ENCODE results near the gene XYLT2.
"Not testable (repeated sequence)": the region's sequence is repeated elsewhere in the genome, so short reads cannot be mapped to it uniquely, and the experiment has no call there.

XYLT2 gene

DNA sequence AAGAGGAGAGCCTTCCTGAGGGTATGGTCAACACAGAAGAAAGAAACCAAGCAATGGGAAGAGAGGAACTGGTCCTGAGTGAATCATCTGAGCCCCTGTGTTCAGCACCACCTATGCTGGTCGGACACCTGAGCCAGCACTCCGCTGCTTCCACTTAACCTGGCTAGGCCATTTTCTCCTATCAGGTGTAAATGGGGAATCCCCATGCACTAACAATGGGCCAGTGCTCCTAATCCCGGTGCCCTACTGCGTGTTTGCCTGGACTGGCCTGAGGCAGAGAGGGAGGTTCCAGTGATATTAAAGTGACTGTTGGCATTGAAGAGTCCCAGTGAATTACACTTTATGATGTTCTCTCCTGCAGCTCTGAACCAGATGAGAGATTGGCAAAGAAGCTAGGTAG, 34.4 kb upstream of the XYLT2 start:
- peaks cover 42% of the 10 kb centered on the region for H3K27me3 Mint-ChIP-seq
- DNase-seq: no peak
- no peak overlapping the region for H3K4me3 Mint-ChIP-seq
- no peaks in the 10 kb centered on the region for H3K9me3 Mint-ChIP-seq
- no peaks in the 10 kb centered on the region for H3K36me3 Mint-ChIP-seq
- H3K27ac Mint-ChIP-seq: no peak overlapping the region
- CTCF ChIA-PET: interaction anchor here (1.2 to 1.7 kb wide), 4 partner anchors 14 to 111 kb away, joined by 3 to 6 read pairs (median 5); no protein-coding TSS in a partner anchor
- no peaks in the 10 kb centered on the region for H3K4me1 Mint-ChIP-seq

DNA sequence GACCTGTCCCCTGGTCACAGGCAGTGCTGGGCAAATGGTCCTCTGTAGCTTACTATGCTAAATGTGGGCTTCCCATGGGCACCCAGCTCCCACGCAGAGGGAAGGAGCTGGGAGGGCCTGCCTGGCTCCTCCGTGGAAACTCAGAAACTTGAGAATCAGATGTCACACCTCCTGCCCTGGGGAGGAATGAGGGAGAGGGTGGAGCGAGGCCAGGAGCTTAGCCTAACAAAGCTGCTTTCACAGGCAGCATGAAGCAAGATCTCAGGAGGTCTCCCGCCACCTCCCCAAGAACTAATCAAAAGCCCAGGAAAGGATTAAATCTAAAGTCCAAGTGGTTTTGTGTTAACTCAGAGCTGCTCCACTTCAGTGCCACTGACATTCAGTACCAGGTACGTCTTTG, 33.6 kb upstream of the XYLT2 start:
- no peak overlapping the region for H3K4me3 Mint-ChIP-seq
- CTCF ChIA-PET: interaction anchor here (0.7 to 1.5 kb wide), 4 partner anchors 12 to 21 kb away, joined by 3 to 6 read pairs (median 4); no protein-coding TSS in a partner anchor
- H3K36me3 Mint-ChIP-seq: no peaks in the 10 kb centered on the region
- H3K4me1 Mint-ChIP-seq: no peaks in the 10 kb centered on the region
- DNase-seq: no peak
- H3K9me3 Mint-ChIP-seq: no peaks in the 10 kb centered on the region
- peaks cover 40% of the 10 kb centered on the region for H3K27me3 Mint-ChIP-seq
- no peak overlapping the region for H3K27ac Mint-ChIP-seq

GRCh38 chr17:50314456-50315011, 31.4 kb upstream of the XYLT2 start:
- no peak for DNase-seq
- Mint-ChIP-seq H3K36me3 (no peaks in the 10 kb centered on the region), H3K4me3 (no peak overlapping the region), H3K9me3 (no peaks in the 10 kb centered on the region), H3K27ac (no peak overlapping the region), H3K4me1 (no peaks in the 10 kb centered on the region), H3K27me3 (peaks cover 40% of the 10 kb centered on the region)
- CTCF ChIA-PET: no interaction called here

DNA sequence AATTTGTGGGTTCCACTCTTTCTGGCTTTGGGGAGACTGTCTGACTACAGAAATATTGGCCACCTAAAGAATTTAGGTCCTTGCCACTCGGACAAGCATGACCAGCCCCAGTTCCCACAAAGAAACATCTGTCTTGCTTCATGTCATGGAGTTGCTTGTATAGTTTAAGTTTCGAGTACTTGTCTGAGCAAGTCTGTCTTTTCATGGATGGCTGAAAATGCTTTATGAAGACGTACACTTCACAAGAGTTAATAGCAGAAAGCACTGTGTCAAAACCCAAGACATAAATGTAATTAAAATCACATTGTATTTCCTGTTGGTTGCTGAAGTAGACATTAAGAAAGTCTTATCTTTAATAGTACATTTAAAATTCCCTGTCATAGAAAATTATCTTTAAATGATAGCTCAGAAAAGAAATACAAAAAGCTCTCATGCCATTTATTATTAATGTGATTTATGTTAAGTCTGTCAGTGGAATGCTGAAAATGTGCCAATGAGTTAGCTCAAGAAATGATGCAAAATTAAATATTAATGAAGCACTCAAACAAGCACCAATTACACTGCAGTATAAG, 29.8 kb upstream of the XYLT2 start:
- Mint-ChIP-seq H3K4me1 (no peaks in the 10 kb centered on the region), H3K4me3 (no peak overlapping the region), H3K36me3 (no peaks in the 10 kb centered on the region), H3K27me3 (peaks cover 36% of the 10 kb centered on the region), H3K9me3 (no peaks in the 10 kb centered on the region), H3K27ac (no peak overlapping the region)
- no peak for DNase-seq
- CTCF ChIA-PET: interaction anchor here (0.7 to 1.4 kb wide), 2 partner anchors 15 to 16 kb away, joined by 3 to 4 read pairs; no protein-coding TSS in a partner anchor

DNA sequence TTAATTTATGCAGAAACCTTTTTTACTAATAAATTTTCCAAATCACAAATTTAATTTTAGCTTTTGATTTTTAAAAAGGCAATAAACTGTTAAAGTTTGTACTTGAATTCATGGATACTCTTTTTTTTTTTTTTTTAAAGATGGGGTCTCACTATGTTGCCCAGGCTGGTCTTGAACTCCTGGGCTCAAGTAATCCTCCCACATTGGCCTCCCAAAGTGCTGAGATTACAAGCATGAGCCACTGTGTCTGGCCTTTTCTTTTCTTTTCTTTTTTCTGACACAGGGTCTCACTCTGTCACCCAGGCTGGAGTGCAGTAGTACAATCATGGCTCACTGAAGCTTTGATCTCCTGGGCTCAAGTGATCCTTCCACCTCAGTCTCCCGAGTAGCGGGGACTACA, 29.3 kb upstream of the XYLT2 start:
- H3K4me3 Mint-ChIP-seq, H3K4me1 Mint-ChIP-seq, H3K36me3 Mint-ChIP-seq, H3K27ac Mint-ChIP-seq, H3K9me3 Mint-ChIP-seq, DNase-seq: not testable (repeated sequence)
- H3K27me3 Mint-ChIP-seq: peaks cover 30% of the 10 kb centered on the region
- CTCF ChIA-PET: interaction anchor here (0.7 to 1.4 kb wide), 2 partner anchors 15 to 17 kb away, joined by 3 to 4 read pairs; no protein-coding TSS in a partner anchor

- DNase-seq: no peak
- Mint-ChIP-seq H3K4me1 (no peaks in the 10 kb centered on the region), H3K27me3 (peaks cover 28% of the 10 kb centered on the region), H3K27ac (no peak overlapping the region), H3K9me3 (no peaks in the 10 kb centered on the region), H3K36me3 (no peaks in the 10 kb centered on the region), H3K4me3 (no peak overlapping the region)
- CTCF ChIA-PET: interaction anchor here (0.7 to 1.6 kb wide), 4 partner anchors 17 to 112 kb away, joined by 3 to 4 read pairs (median 3); partner anchors contain the start of gene LRRC59
Observed at GRCh38 chr17:50317121-50317520, 28.8 kb upstream of the XYLT2 start.

DNA sequence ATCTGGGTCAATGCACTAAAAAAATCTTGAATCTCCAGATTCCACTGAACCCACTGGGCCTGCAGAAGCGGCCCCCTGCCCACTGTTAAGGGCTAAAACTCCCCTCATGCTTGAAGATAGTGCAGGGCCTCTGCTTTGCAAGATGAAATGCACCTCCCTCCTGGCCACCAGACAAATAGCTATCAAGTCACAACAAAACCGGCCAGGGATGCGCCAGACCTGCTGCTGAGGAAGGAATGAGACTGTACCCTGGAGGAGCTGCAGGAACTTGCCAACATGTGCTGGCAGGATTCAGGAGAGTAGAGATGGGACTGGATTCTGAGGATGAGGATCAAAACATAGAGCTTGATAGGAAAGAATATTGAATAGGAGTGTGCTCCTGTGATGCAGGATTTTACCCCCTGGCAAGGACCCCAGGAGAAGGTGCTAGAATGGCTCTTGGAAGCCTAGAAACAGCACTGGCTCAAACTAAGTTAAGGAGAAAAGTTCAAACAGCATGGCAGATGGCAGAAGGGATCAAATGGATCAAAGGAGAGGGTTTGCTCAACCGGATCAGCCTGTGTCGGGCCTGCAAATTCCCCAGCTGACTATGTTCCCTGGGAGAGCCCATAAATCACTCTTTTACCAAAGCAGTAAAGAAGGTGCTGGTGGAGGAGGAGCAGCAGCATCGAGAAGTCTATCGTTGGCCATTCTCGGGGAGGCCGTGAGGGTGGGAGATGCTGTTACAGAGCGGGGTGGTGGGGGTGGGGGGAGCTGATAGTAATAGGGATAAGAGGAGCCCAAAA, 27.2 kb upstream of the XYLT2 start:
- H3K36me3 Mint-ChIP-seq: no peaks in the 10 kb centered on the region
- H3K9me3 Mint-ChIP-seq: no peaks in the 10 kb centered on the region
- DNase-seq: no peak
- no peaks in the 10 kb centered on the region for H3K4me1 Mint-ChIP-seq
- CTCF ChIA-PET: interaction anchor here (0.7 to 2.1 kb wide), 6 partner anchors 14 to 120 kb away, joined by 3 to 6 read pairs (median 3); no protein-coding TSS in a partner anchor
- H3K27me3 Mint-ChIP-seq: peaks cover 21% of the 10 kb centered on the region
- H3K4me3 Mint-ChIP-seq: no peak overlapping the region
- no peak overlapping the region for H3K27ac Mint-ChIP-seq

- no peaks in the 10 kb centered on the region for H3K36me3 Mint-ChIP-seq
- no peak overlapping the region for H3K27ac Mint-ChIP-seq
- peaks cover 16% of the 10 kb centered on the region for H3K27me3 Mint-ChIP-seq
- H3K4me1 Mint-ChIP-seq: no peaks in the 10 kb centered on the region
- no peaks in the 10 kb centered on the region for H3K9me3 Mint-ChIP-seq
- H3K4me3 Mint-ChIP-seq: no peak overlapping the region
- no peak for DNase-seq
- CTCF ChIA-PET: interaction anchor here (0.7 to 2.1 kb wide), 3 partner anchors 21 to 121 kb away, joined by 3 to 6 read pairs (median 3); no protein-coding TSS in a partner anchor
Observed at GRCh38 chr17:50319306-50320004, 26.5 kb upstream of the XYLT2 start.

DNA sequence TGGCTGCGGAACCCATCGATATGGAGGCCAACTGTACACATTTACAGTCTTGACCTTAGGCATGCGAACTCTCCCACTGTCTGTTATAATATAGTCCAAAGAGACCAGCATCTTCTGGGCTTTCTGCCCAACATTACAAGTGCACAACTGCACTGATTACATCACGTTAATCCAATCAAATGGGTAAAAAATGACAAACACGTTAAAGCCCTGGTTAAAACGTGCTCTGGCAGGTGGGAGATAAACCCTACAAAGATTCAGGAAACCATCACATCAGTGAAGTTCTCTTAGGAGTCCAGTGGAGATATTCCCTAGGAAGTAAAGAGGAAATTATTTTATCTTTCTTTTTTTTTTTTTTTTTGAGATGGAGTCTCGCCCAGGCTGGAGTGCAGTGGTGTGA, 23.7 kb upstream of the XYLT2 start:
- H3K27ac Mint-ChIP-seq: no peak overlapping the region
- no peak overlapping the region for H3K4me3 Mint-ChIP-seq
- H3K27me3 Mint-ChIP-seq: peaks cover 18% of the 10 kb centered on the region
- CTCF ChIA-PET: no interaction called here
- DNase-seq: no peak
- no peaks in the 10 kb centered on the region for H3K36me3 Mint-ChIP-seq
- H3K4me1 Mint-ChIP-seq: no peaks in the 10 kb centered on the region
- no peaks in the 10 kb centered on the region for H3K9me3 Mint-ChIP-seq

GRCh38 chr17:50323060-50323459, 22.9 kb upstream of the XYLT2 start:
- CTCF ChIA-PET: interaction anchor here (1.0 kb wide), 1 partner anchor 17 kb away, joined by 3 read pairs; no protein-coding TSS in a partner anchor
- no peak for DNase-seq

DNA sequence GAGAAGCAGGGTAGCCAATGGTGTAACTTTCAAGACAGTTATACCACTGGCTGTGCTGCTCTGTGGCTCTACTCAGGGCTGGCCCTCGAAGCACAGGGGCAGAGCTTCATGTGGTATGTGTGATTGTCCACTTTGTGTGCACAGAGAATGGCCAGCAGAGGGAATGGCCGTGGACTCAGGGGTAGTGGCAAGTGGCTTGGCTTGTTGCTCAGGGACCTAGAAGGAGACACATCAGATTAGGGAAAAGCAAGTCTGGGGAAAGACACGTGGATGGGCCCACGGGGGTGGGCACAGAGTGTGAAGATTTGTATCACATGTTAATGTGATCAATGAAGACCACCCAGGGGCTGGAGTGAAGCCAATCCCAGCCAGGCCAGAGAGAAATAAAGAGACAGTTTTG, 20.0 kb upstream of the XYLT2 start:
- no peak for DNase-seq
- no peaks in the 10 kb centered on the region for H3K36me3 Mint-ChIP-seq
- no peaks in the 10 kb centered on the region for H3K4me1 Mint-ChIP-seq
- no peak overlapping the region for H3K27ac Mint-ChIP-seq
- CTCF ChIA-PET: no interaction called here
- no peaks in the 10 kb centered on the region for H3K9me3 Mint-ChIP-seq
- peaks cover 12% of the 10 kb centered on the region for H3K27me3 Mint-ChIP-seq
- no peak overlapping the region for H3K4me3 Mint-ChIP-seq

More at GRCh38 chr17:50323060-50323459, 22.9 kb upstream of the XYLT2 start:
- H3K36me3 Mint-ChIP-seq: no peaks in the 10 kb centered on the region
- H3K9me3 Mint-ChIP-seq: no peaks in the 10 kb centered on the region
- H3K4me3 Mint-ChIP-seq: no peak overlapping the region
- H3K4me1 Mint-ChIP-seq: no peaks in the 10 kb centered on the region
- H3K27me3 Mint-ChIP-seq: peaks cover 18% of the 10 kb centered on the region
- no peak overlapping the region for H3K27ac Mint-ChIP-seq

GRCh38 chr17:50326831-50327364, 19.0 kb upstream of the XYLT2 start:
- H3K27ac Mint-ChIP-seq: no peak overlapping the region
- no peaks in the 10 kb centered on the region for H3K4me1 Mint-ChIP-seq
- no peak overlapping the region for H3K4me3 Mint-ChIP-seq
- no peaks in the 10 kb centered on the region for H3K9me3 Mint-ChIP-seq
- CTCF ChIA-PET: no interaction called here
- peaks cover 14% of the 10 kb centered on the region for H3K27me3 Mint-ChIP-seq
- no peak for DNase-seq
- H3K36me3 Mint-ChIP-seq: no peaks in the 10 kb centered on the region

GRCh38 chr17:50328363-50329325, 17.3 kb upstream of the XYLT2 start:
- H3K27ac Mint-ChIP-seq: no peak overlapping the region
- peaks cover 6% of the 10 kb centered on the region for H3K4me1 Mint-ChIP-seq

More at GRCh38 chr17:50328363-50329325, 17.3 kb upstream of the XYLT2 start:
- Mint-ChIP-seq H3K9me3 (no peaks in the 10 kb centered on the region), H3K36me3 (no peaks in the 10 kb centered on the region), H3K27me3 (peaks cover 31% of the 10 kb centered on the region), H3K4me3 (no peak overlapping the region)
- no peak for DNase-seq
- CTCF ChIA-PET: no interaction called here

Measured in activated naive CD4-positive, alpha-beta T cell treated with anti-CD3 and anti-CD28 coated beads, Interleukin-2, amount 10 ng/mL, durations not matched to agents 7 days and 5 days (primary cell).